Activated CD4-positive, CD25-positive, alpha-beta regulatory T cell treated with anti-CD3 and anti-CD28 coated beads, Interleukin-2, amount 50 U/mL, for 16 hours (primary cell): ENCODE data around the gene RNU2-1.
A peak's percentile ranks its signal among the peaks of the same experiment; 100 is the strongest.
"Not testable (repeated sequence)": the region's sequence is repeated elsewhere in the genome, so short reads cannot be mapped to it uniquely, and the experiment has no call there.

Source experiments
- DNase-seq: peaks from one replicate; pipeline ENCODE4 v3.0.0-alpha.2; 2020; ENCODE audit warnings: low read depth, low spot score

RNU2-1 gene

GRCh38 chr17:43216369-43216761 lies 17.4 kb downstream of the RNU2-1 start:
- DNase-seq, result no peak

GRCh38 chr17:43215341-43215740 lies 18.4 kb downstream of the RNU2-1 start:
- DNase-seq, result no peak

- no peak for DNase-seq
These were observed 20.2 kb downstream of the RNU2-1 start for GRCh38 chr17:43213545-43213944.

- no peak for DNase-seq
These were observed 20.9 kb downstream of the RNU2-1 start for GRCh38 chr17:43212641-43213490.

- DNase-seq, result peak; percentile 52
These were observed 22.0 kb downstream of the RNU2-1 start, which contains the start of gene TMEM106A for GRCh38 chr17:43211480-43212402. TMEM106A (plus strand) TSS chr17:43211875; CDS start chr17:43213042, 1,167 bp downstream.

- DNase-seq, result no peak
These were observed 22.7 kb downstream of the RNU2-1 start for GRCh38 chr17:43211123-43211479.

GRCh38 chr17:43210576-43210975 lies 23.2 kb downstream of the RNU2-1 start:
- no peak for DNase-seq

GRCh38 chr17:43203013-43203412 lies 30.8 kb downstream of the RNU2-1 start:
- DNase-seq, result not testable (repeated sequence)

- DNase-seq, result no peak
These were observed 33.6 kb downstream of the RNU2-1 start for GRCh38 chr17:43200127-43200526.

- no peak for DNase-seq
These were observed 34.1 kb downstream of the RNU2-1 start for GRCh38 chr17:43199633-43200032.

- DNase-seq, result no peak
These were observed 40.5 kb downstream of the RNU2-1 start for GRCh38 chr17:43193251-43193650.

GRCh38 chr17:43186656-43187055 lies 47.1 kb downstream of the RNU2-1 start:
- not testable (repeated sequence) for DNase-seq

- no peak for DNase-seq
These were observed 49.9 kb downstream of the RNU2-1 start for GRCh38 chr17:43183921-43184320.
